ENCODE results near the gene ADSS1.

ADSS1 gene

DNA sequence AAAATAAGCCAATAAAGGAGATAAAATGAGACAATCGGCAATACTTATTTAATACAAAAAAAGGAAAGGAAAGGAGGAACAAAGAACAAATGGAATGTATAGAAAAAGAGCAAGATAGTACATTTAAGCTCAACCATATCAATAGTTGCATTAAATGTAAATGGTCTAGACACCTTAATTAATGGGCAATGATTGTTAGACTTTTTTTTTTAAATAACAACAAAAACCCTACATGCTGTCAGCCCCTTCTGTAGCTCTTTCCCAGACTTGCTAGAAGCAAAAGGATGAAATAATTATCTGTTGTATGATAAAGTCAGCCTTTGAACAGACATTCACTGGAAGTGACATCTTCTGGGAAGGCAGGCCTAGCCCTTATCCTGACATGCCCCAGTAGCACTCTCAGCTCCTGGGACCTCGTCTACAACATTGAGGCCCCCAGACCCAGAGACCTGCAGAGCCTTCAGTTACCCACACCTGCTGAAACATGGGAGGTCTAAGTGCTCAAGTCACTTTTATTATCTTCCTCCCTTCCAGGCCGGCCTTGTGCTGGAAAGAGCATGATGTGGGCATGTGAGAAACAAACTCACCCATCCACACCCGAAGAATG is 42.3 kb downstream of the ADSS1 start:
- H3K4me1 ChIP-seq = peaks cover 6 to 29% (median 23%) of the 10 kb centered on the region in 10 experiments
- peaks cover 22 to 77% (median 46%) of the 10 kb centered on the region in 11 experiments for H3K36me3 ChIP-seq
- no peak overlapping the region for H3K9ac ChIP-seq
- H3K4me3 ChIP-seq = no peak overlapping the region
- no peak for TF ChIP-seq Cebpa-rat (IDR thresholded peaks at IDR 0.05)
- H3K4me2 ChIP-seq = no peak overlapping the region
- H3K27me3 ChIP-seq = no peaks in the 10 kb centered on the region
- H3K9me3 ChIP-seq (replicated peaks in 1 of 11) = peaks cover 4 to 20% (median 15%) of the 10 kb centered on the region in 11 experiments; a peak in 21 of 22 replicates
- peaks cover 0 to 49% (median 28%) of the 10 kb centered on the region in 11 experiments; a peak in 21 of 22 replicates for H4K20me1 ChIP-seq
- H3K27ac ChIP-seq = no peak overlapping the region

DNA sequence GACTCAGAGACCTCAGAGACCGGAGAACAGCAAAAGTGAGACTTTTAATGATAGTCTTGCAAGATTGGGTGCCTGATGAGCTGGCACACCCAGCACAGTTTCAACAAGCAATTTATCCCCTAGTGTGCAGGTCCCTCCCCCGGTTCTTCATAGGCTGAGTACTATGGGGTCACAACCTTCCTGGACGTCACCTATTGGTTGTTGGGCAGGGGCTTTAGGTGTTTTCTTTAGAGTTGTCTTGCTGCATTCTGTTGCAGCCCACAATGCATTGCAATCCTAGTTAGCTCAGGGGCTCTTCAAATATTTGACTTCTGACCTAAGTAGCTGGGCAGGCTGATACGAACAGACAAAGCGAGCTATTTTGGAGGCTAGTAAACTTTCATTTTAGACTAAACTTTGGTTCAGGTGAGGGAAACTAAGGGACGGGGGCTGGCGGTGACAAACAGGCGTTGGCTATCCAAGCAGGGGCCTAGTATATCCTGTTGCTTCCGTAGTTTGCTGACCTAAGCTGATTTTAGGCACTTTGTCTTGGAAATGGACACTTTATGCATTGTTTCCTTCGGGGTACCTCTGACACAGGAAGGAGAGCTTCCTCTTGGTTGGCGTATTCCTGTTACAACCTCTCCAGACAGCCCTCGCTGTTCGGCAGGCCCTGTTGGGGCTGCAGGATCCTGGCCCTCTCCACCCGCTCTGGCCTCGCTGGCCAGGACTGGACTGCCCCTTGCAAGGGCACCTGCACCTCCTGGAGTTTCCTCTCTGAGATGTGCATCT is 43.0 kb downstream of the ADSS1 start:
- Histone ChIP-seq H4K20me1 (peaks cover 0 to 49% (median 32%) of the 10 kb centered on the region in 11 experiments; a peak in 21 of 22 replicates), H3K27me3 (no peaks in the 10 kb centered on the region), H3K27ac (no peak overlapping the region), H3K36me3 (peaks cover 22 to 77% (median 46%) of the 10 kb centered on the region in 11 experiments), H3K9me3 (replicated peaks in 1 of 11) (peaks cover 9 to 27% (median 22%) of the 10 kb centered on the region in 11 experiments; a peak in 21 of 22 replicates), H3K4me1 (peaks cover 6 to 29% (median 23%) of the 10 kb centered on the region in 10 experiments), H3K9ac (peak overlapping the region in 1 of 11 experiments; percentile 35; a peak in 1 of 22 replicates), H3K4me2 (0 out of 22 replicates have a peak overlapping the region, but pooled peaks of 1 of the 11 experiments have one; percentile 19), H3K4me3 (no peak overlapping the region)
- no peak for TF ChIP-seq Cebpa-rat (IDR thresholded peaks at IDR 0.05)

DNA sequence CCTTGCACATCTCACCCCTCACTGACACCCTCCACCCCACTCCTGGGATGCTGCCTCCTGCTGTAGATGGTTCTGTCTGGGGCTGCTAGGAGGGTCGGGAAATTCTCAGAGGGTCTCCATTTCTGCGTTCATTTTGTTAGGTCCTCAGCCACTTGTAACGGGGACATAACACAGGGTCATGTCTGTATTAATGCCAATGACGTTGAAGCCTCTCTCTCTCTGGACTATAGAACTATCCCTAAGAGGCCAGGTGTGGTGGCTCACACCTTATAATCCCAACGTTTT is 43.5 kb downstream of the ADSS1 start:
- no peak overlapping the region for H3K27ac ChIP-seq
- peaks cover 9 to 32% (median 26%) of the 10 kb centered on the region in 11 experiments; a peak in 21 of 22 replicates for H3K9me3 ChIP-seq (replicated peaks in 1 of 11)
- peak overlapping the region in 3 of 11 experiments; percentile 19 to 49 (median 35); a peak in 1 of 22 replicates for H3K9ac ChIP-seq
- H3K4me2 ChIP-seq = 0 out of 22 replicates have a peak overlapping the region, but pooled peaks of 1 of the 11 experiments have one; percentile 19
- no peak for TF ChIP-seq Cebpa-rat (IDR thresholded peaks at IDR 0.05)
- H3K36me3 ChIP-seq = peaks cover 25 to 77% (median 46%) of the 10 kb centered on the region in 11 experiments
- no peaks in the 10 kb centered on the region for H3K27me3 ChIP-seq
- H3K4me3 ChIP-seq = no peak overlapping the region
- peaks cover 0 to 52% (median 37%) of the 10 kb centered on the region in 11 experiments; a peak in 21 of 22 replicates for H4K20me1 ChIP-seq
- H3K4me1 ChIP-seq = peaks cover 6 to 29% (median 23%) of the 10 kb centered on the region in 10 experiments

DNA sequence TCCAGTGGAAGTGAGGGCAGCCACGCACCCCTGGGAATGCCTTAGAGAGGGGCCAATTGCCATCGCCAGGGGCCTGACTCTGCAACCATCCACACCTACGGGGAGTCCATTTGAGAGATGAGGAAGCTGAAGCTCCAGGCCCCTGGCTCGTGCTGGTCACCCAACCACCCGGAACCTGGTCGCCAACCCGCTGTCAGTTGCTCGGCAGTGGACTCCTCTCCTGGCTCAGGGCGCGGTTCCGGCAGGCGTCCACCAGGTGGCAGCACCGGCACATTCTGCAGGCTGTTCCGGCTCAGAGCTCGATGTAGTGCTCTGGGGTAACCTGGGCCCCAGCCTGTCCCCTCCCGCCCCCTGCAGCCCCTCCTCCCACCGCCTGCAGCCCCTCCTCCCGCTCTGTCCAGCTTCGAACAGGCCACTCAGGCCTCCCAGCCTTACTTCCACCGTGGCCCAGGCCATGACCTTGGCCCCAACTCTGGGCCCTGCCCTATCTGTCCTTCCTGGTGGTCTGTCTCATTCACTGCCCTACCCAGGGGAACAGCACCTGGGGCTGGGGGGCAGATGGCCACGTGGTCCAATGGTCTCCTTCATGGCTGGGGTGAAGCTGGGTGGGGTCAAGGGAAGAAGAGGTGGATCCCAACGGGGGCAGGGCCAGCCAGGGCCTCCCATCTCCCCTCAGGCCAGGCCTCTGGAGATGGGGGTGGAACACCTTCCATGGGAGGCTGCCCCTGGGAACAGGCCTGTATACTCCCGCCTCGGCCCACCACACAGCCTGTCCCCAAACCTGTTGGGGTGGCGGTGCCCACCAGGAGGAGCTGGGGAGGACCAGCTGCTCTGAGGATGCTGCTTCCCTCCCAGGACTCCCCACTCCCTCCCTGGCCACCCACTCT is 44.7 kb downstream of the ADSS1 start:
- Histone ChIP-seq H3K36me3 (peaks cover 35 to 78% (median 50%) of the 10 kb centered on the region in 11 experiments), H4K20me1 (peaks cover 0 to 63% (median 46%) of the 10 kb centered on the region in 11 experiments; a peak in 21 of 22 replicates), H3K27me3 (no peaks in the 10 kb centered on the region), H3K27ac (peak overlapping the region in 5 of 11 experiments; percentile 30 to 56 (median 39); a peak in 8 of 22 replicates), H3K9ac (peak overlapping the region in 9 of 11 experiments; percentile 9 to 61 (median 35); a peak in 11 of 22 replicates), H3K9me3 (replicated peaks in 1 of 11) (peaks cover 9 to 36% (median 28%) of the 10 kb centered on the region in 11 experiments; a peak in 21 of 22 replicates), H3K4me1 (peaks cover 6 to 29% (median 23%) of the 10 kb centered on the region in 10 experiments), H3K4me3 (no peak overlapping the region), H3K4me2 (peak overlapping the region; percentile 18 to 67 (median 52); a peak in 20 of 22 replicates)
- no peak for TF ChIP-seq Cebpa-rat (IDR thresholded peaks at IDR 0.05)

DNA sequence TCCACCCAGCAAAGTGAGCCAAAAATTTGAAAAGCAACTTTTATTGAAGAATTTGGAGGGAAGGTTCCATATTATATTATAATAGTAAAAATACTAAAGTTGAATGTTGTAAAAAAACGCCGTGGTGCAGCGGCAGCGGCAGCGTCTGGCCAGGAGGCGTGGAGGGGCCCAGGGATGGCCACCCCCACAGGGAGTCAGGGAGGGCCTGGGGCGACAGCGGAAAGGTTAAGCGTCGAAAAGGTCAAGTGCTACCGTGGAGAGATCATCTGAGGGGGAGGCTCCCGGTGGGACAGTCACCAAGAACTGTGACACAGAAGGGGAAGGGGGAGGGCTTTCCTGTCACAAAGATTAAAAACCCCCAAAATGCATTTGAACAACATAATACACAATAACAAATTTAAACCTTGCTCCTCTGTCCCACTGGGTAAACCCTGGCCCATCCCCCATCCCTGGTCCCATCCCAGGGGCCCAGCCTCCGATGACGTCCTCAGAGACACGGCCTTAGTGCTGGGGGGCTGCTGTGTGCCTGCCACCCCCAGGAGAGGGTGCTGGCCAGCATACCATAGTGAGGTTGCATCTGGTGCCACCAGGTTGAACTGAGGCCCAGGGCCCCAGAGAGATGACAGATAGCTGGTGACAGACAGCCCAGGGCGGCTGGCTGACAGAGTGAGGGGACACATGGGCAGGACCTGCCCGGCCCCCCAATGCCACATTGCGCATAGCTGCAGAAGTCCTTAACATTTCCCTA is 45.5 kb downstream of the ADSS1 start:
- no peak overlapping the region for H3K4me3 ChIP-seq
- H3K27me3 ChIP-seq = no peaks in the 10 kb centered on the region
- peaks cover 43 to 86% (median 58%) of the 10 kb centered on the region in 11 experiments for H3K36me3 ChIP-seq
- peak overlapping the region in 6 of 11 experiments; percentile 20 to 50 (median 40); a peak in 11 of 22 replicates for H3K4me2 ChIP-seq
- H3K4me1 ChIP-seq = peaks cover 6 to 29% (median 23%) of the 10 kb centered on the region in 10 experiments
- peak overlapping the region in 6 of 11 experiments; percentile 24 to 61 (median 44); a peak in 10 of 22 replicates for H3K9ac ChIP-seq
- peaks cover 0 to 71% (median 51%) of the 10 kb centered on the region in 11 experiments; a peak in 21 of 22 replicates for H4K20me1 ChIP-seq
- peaks cover 9 to 36% (median 28%) of the 10 kb centered on the region in 11 experiments; a peak in 21 of 22 replicates for H3K9me3 ChIP-seq (replicated peaks in 1 of 11)
- peak overlapping the region in 3 of 11 experiments; percentile 1 to 56 (median 3); a peak in 2 of 22 replicates for H3K27ac ChIP-seq
- no peak for TF ChIP-seq Cebpa-rat (IDR thresholded peaks at IDR 0.05)

DNA sequence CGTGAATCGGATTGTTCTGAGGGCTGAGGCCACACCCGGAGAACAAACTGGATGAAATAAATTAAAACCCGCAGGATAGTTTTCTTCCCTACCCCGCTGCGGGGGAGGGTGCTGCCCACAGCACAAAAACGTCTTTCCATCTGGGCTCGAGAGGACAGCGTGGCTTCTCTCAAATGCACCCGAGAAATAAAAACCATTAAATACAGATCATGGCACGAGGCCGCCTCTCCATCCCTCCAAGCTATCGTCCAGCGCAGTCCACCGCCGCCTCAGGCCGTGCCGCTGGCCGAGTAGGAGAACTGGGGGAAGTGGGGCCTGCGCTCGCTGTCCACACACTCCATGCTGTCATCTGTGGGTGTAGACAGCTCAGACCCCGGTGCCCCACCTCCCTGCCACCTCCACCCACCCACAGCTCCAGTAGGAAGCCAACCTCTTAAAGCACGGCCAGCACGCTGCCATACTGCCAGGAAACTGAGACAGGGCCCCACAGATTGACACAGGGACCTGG is 46.1 kb downstream of the ADSS1 start:
- peaks cover 9 to 36% (median 28%) of the 10 kb centered on the region in 11 experiments; a peak in 21 of 22 replicates for H3K9me3 ChIP-seq (replicated peaks in 1 of 11)
- peak overlapping the region in 5 of 11 experiments; percentile 24 to 61 (median 41); a peak in 3 of 22 replicates for H3K9ac ChIP-seq
- H3K4me1 ChIP-seq = peaks cover 6 to 29% (median 23%) of the 10 kb centered on the region in 10 experiments
- TF ChIP-seq Cebpa-rat (IDR thresholded peaks at IDR 0.05) = no peak
- no peaks in the 10 kb centered on the region for H3K27me3 ChIP-seq
- H4K20me1 ChIP-seq = peaks cover 0 to 77% (median 56%) of the 10 kb centered on the region in 11 experiments; a peak in 21 of 22 replicates
- H3K4me3 ChIP-seq = no peak overlapping the region
- H3K4me2 ChIP-seq = peak overlapping the region in 2 of 11 experiments; percentile 40 to 43; a peak in 3 of 22 replicates
- 0 out of 22 replicates have a peak overlapping the region, but pooled peaks of 1 of the 11 experiments have one; percentile 3 for H3K27ac ChIP-seq
- peaks cover 46 to 93% (median 64%) of the 10 kb centered on the region in 11 experiments for H3K36me3 ChIP-seq

DNA sequence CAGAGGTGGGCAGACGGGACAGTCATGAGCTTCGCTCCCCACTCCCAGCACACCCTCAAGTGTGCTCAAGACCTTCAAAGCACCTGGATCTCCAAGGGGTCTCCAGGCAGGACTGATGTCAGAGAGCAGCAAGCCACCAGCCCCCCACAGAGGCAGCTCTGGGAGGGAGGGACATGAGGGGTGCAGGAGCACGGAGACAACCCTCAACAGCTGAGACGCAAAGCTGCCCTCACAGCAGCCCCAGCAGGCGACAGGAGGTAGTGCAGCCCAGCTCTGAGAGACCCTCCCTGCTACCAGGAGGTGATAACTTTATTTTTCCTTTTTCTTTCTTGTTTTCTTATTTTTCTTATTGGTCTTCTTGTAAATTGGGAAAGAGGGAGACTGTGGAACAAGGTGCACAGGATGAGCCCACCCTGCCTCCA is 46.8 kb downstream of the ADSS1 start:
- Histone ChIP-seq H3K9ac (no peak overlapping the region), H3K4me3 (0 out of 20 replicates have a peak overlapping the region, but pooled peaks of 2 of the 10 experiments have one; percentile 2 to 16), H3K4me1 (peaks cover 6 to 29% (median 23%) of the 10 kb centered on the region in 10 experiments), H3K4me2 (no peak overlapping the region), H3K9me3 (replicated peaks in 1 of 11) (peaks cover 9 to 30% (median 27%) of the 10 kb centered on the region in 11 experiments; a peak in 21 of 22 replicates), H3K27ac (no peak overlapping the region), H3K36me3 (peaks cover 46 to 95% (median 71%) of the 10 kb centered on the region in 11 experiments), H4K20me1 (peaks cover 0 to 84% (median 63%) of the 10 kb centered on the region in 11 experiments; a peak in 21 of 22 replicates), H3K27me3 (no peaks in the 10 kb centered on the region)
- no peak for TF ChIP-seq Cebpa-rat (IDR thresholded peaks at IDR 0.05)
